ENCODE measurements around the gene DNAJB1. TPM values are rescaled to one million over a fixed set of nuclear protein-coding genes. Genes with fewer than 3 reads are reported as not detected.

DNAJB1 gene
- total RNA-seq, 1 experiment from 2014 or later: 71.6 TPM

- no peaks in the 10 kb centered on the region for H3K9me3 Mint-ChIP-seq (ENCODE audit: unreplicated experiment)
- H3K27ac Mint-ChIP-seq (ENCODE audit: low read depth, unreplicated experiment): no peak within 1 kb of the TSS
- no peaks in the 10 kb centered on the region for H3K27me3 Mint-ChIP-seq (ENCODE audit: insufficient read depth, unreplicated experiment)
- H3K36me3 Mint-ChIP-seq (ENCODE audit: insufficient read depth, unreplicated experiment): peaks cover 41% of the 10 kb centered on the region
- intact Hi-C loops (cut with micrococcal nuclease): loop anchor here (5.0 kb wide), 1 partner anchor 338 kb away; the partner anchor contains the start of gene ASF1B
- DNase-seq (ENCODE audit: unreplicated experiment): no peak
- no peak within 1 kb of the TSS for H3K4me3 Mint-ChIP-seq (ENCODE audit: unreplicated experiment)
- no TSS peak for BruUV-seq (replicated peaks)
- ChIA-PET POLR2A (no interaction called here), CTCF (interaction anchor here (0.6 kb wide), 1 partner anchor 343 kb away, joined by 3 read pairs; no protein-coding TSS in a partner anchor)
- TF ChIP-seq CTCF (IDR thresholded peaks at IDR 0.05; ENCODE audit: unreplicated experiment): no peak
- peaks cover 14% of the 10 kb centered on the region for H3K4me1 Mint-ChIP-seq (ENCODE audit: insufficient read depth, unreplicated experiment)
These were observed 42.7 kb downstream of the DNAJB1 start, which contains the start of gene PTGER1 for GRCh38 chr19:14475251-14476073. Gene PTGER1, minus strand, starts transcription at chr19:14475354. Its CDS starts 1,034 bp downstream, at chr19:14474320.

GRCh38 chr19:14474827-14475226, 43.4 kb downstream of the DNAJB1 start:
- Mint-ChIP-seq H3K27ac (ENCODE audit: low read depth, unreplicated experiment) (no peak overlapping the region), H3K36me3 (ENCODE audit: insufficient read depth, unreplicated experiment) (peaks cover 44% of the 10 kb centered on the region), H3K4me1 (ENCODE audit: insufficient read depth, unreplicated experiment) (peaks cover 14% of the 10 kb centered on the region), H3K9me3 (ENCODE audit: unreplicated experiment) (no peaks in the 10 kb centered on the region), H3K27me3 (ENCODE audit: insufficient read depth, unreplicated experiment) (no peaks in the 10 kb centered on the region), H3K4me3 (ENCODE audit: unreplicated experiment) (no peak overlapping the region)
- POLR2A ChIA-PET: no interaction called here
- BruUV-seq (replicated peaks): no TSS peak
- no peak for DNase-seq (ENCODE audit: unreplicated experiment)
- intact Hi-C loops (cut with micrococcal nuclease): loop anchor here (5.0 kb wide), 3 partner anchors 38 to 338 kb away; partner anchors contain the start of gene ASF1B
- TF ChIP-seq CTCF (IDR thresholded peaks at IDR 0.05; ENCODE audit: unreplicated experiment): no peak
- CTCF ChIA-PET: interaction anchor here (0.6 kb wide), 1 partner anchor 343 kb away, joined by 3 read pairs; no protein-coding TSS in a partner anchor

GRCh38 chr19:14473978-14474578, 44.1 kb downstream of the DNAJB1 start:
- ChIA-PET POLR2A (interaction anchor here (0.7 kb wide), 1 partner anchor 972 kb away, joined by 3 read pairs; no protein-coding TSS in a partner anchor), CTCF (no interaction called here)
- Mint-ChIP-seq H3K9me3 (ENCODE audit: unreplicated experiment) (no peaks in the 10 kb centered on the region), H3K4me1 (ENCODE audit: insufficient read depth, unreplicated experiment) (peaks cover 14% of the 10 kb centered on the region), H3K36me3 (ENCODE audit: insufficient read depth, unreplicated experiment) (peaks cover 50% of the 10 kb centered on the region), H3K27ac (ENCODE audit: low read depth, unreplicated experiment) (no peak overlapping the region), H3K4me3 (ENCODE audit: unreplicated experiment) (no peak overlapping the region), H3K27me3 (ENCODE audit: insufficient read depth, unreplicated experiment) (no peaks in the 10 kb centered on the region)
- intact Hi-C loops (cut with micrococcal nuclease): loop anchor here (5.0 kb wide), 2 partner anchors 37 to 112 kb away; no protein-coding TSS in a partner anchor
- TF ChIP-seq CTCF (IDR thresholded peaks at IDR 0.05; ENCODE audit: unreplicated experiment): no peak
- no peak for DNase-seq (ENCODE audit: unreplicated experiment)
- BruUV-seq (replicated peaks): no TSS peak
